Neural crest cell (in vitro differentiated cells): Measurements from ENCODE around the gene TANC1. TPM values are rescaled to one million over a fixed set of nuclear protein-coding genes. Genes with fewer than 3 reads are reported as not detected.

ENCODE experiments used
- DNase-seq: peaks from one replicate; pipeline ENCODE4 v3.0.0; 2021; ENCODE audit warnings: low read depth, mixed read lengths, low spot score
- H3K27ac Mint-ChIP-seq: one replicate; pipeline ENCODE4 v1.8.0; 2021; ENCODE audit warnings: mild to moderate bottlenecking, mixed read lengths; ENCODE audit not compliant: unreplicated experiment
- H3K27me3 Mint-ChIP-seq: 2 replicates; pipeline ENCODE4 v1.8.0; 2021; ENCODE audit warnings: low read depth, mild to moderate bottlenecking, mixed read lengths
- H3K36me3 Mint-ChIP-seq: 2 replicates; pipeline ENCODE4 v1.8.0; 2021; ENCODE audit warnings: low read depth, mild to moderate bottlenecking, mixed read lengths
- H3K4me1 Mint-ChIP-seq: 2 replicates; pipeline ENCODE4 v1.8.0; 2021; ENCODE audit warnings: mixed read lengths
- H3K4me3 Mint-ChIP-seq: one replicate; pipeline ENCODE4 v1.8.0; 2021; ENCODE audit warnings: mild to moderate bottlenecking, mixed read lengths
- H3K9me3 Mint-ChIP-seq: 2 replicates; pipeline ENCODE4 v1.8.0; 2021; ENCODE audit warnings: mixed read lengths
- CTCF ChIP-seq: fragments of 200-600 bp; sonication (generic); conservative IDR thresholded peaks from 2 replicates; pipeline ENCODE4 v1.5.0; 2021; ENCODE audit warnings: antibody characterized with exemption, mild to moderate bottlenecking
- total RNA-seq: library from RNA; stranded (reverse); gene quantifications from 2 replicates; pipeline ENCODE4 v1.2.1, GENCODE V29; 2021

TANC1 gene
- total RNA-seq, 1 donor from 2014 or later, result 13.2 TPM

GRCh38 chr2:159175927-159176326 lies 207.5 kb downstream of the TANC1 start:
- no peaks in the 10 kb centered on the region for H3K9me3 Mint-ChIP-seq
- no peak for TF ChIP-seq CTCF
- H3K4me1 Mint-ChIP-seq, result peaks cover 23% of the 10 kb centered on the region
- no peak for DNase-seq
- H3K4me3 Mint-ChIP-seq, result no peak overlapping the region
- H3K36me3 Mint-ChIP-seq, result peaks cover 14% of the 10 kb centered on the region
- H3K27me3 Mint-ChIP-seq, result no peaks in the 10 kb centered on the region
- H3K27ac Mint-ChIP-seq, result no peak overlapping the region

GRCh38 chr2:159176555-159176954 lies 208.1 kb downstream of the TANC1 start:
- no peak overlapping the region for H3K27ac Mint-ChIP-seq
- H3K4me3 Mint-ChIP-seq, result no peak overlapping the region
- DNase-seq, result no peak
- H3K36me3 Mint-ChIP-seq, result peaks cover 13% of the 10 kb centered on the region
- no peaks in the 10 kb centered on the region for H3K9me3 Mint-ChIP-seq
- H3K27me3 Mint-ChIP-seq, result no peaks in the 10 kb centered on the region
- H3K4me1 Mint-ChIP-seq, result peaks cover 23% of the 10 kb centered on the region
- peak; percentile 29 for TF ChIP-seq CTCF

GRCh38 chr2:159177357-159177756 lies 208.9 kb downstream of the TANC1 start:
- DNase-seq, result no peak
- H3K4me3 Mint-ChIP-seq, result no peak overlapping the region
- peak overlapping the region; percentile 35 for H3K27ac Mint-ChIP-seq
- H3K4me1 Mint-ChIP-seq, result peaks cover 23% of the 10 kb centered on the region
- no peaks in the 10 kb centered on the region for H3K27me3 Mint-ChIP-seq
- no peaks in the 10 kb centered on the region for H3K9me3 Mint-ChIP-seq
- TF ChIP-seq CTCF, result no peak
- H3K36me3 Mint-ChIP-seq, result peaks cover 10% of the 10 kb centered on the region

GRCh38 chr2:159177957-159178356 lies 209.5 kb downstream of the TANC1 start:
- Mint-ChIP-seq H3K4me3 (no peak overlapping the region), H3K27me3 (no peaks in the 10 kb centered on the region), H3K36me3 (peaks cover 7% of the 10 kb centered on the region), H3K27ac (no peak overlapping the region), H3K4me1 (peaks cover 23% of the 10 kb centered on the region), H3K9me3 (no peaks in the 10 kb centered on the region)
- TF ChIP-seq CTCF, result no peak
- no peak for DNase-seq

GRCh38 chr2:159179096-159179495 lies 210.7 kb downstream of the TANC1 start:
- TF ChIP-seq CTCF, result no peak
- no peak for DNase-seq

GRCh38 chr2:159179696-159180095 lies 211.3 kb downstream of the TANC1 start:
- H3K4me1 Mint-ChIP-seq, result peaks cover 23% of the 10 kb centered on the region
- DNase-seq, result no peak
- peaks cover 7% of the 10 kb centered on the region for H3K36me3 Mint-ChIP-seq
- H3K27ac Mint-ChIP-seq, result no peak overlapping the region
- no peaks in the 10 kb centered on the region for H3K27me3 Mint-ChIP-seq
- H3K4me3 Mint-ChIP-seq, result no peak overlapping the region
- TF ChIP-seq CTCF, result no peak
- no peaks in the 10 kb centered on the region for H3K9me3 Mint-ChIP-seq

More at GRCh38 chr2:159179096-159179495, 210.7 kb downstream of the TANC1 start:
- no peak overlapping the region for H3K27ac Mint-ChIP-seq
- no peaks in the 10 kb centered on the region for H3K9me3 Mint-ChIP-seq
- H3K4me3 Mint-ChIP-seq, result no peak overlapping the region
- peaks cover 7% of the 10 kb centered on the region for H3K36me3 Mint-ChIP-seq
- H3K27me3 Mint-ChIP-seq, result no peaks in the 10 kb centered on the region
- H3K4me1 Mint-ChIP-seq, result peaks cover 23% of the 10 kb centered on the region
